NCI-H446 treated with DMSO at 0.1 percent for 48 hours (cell line): ENCODE results near the gene C1orf185.
"Not testable (repeated sequence)": the region's sequence is repeated elsewhere in the genome, so short reads cannot be mapped to it uniquely, and the experiment has no call there.

Source experiments
- DNase-seq: peaks from one replicate; lab custom pipeline; 2025; lab: John Stamatoyannopoulos, UW

C1orf185 gene

GRCh38 chr1:51137696-51138095 lies 35.7 kb downstream of the C1orf185 start:
- DNase-seq: not testable (repeated sequence)

DNA sequence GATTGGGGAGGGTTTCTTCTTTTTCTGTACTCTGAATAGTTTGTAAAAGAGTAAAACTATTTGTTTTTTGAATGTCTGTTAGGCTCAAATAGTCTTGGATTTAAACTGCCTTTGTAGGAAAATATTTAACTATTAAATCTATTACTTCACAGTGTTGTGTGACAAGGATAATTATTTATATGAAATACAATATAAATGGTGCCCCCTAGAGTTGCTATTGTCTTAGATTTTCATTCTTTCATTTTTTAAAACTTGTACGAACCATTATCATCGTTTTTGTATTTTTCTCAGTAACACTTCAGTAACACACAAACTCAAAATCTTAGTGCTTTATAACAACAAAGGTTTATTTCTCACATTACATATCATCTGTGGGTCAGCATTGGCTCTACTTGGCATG lies 37.4 kb downstream of the C1orf185 start:
- no peak for DNase-seq

GRCh38 chr1:51147394-51147793 lies 45.4 kb downstream of the C1orf185 start:
- no peak for DNase-seq

GRCh38 chr1:51154776-51155175 lies 52.7 kb downstream of the C1orf185 start:
- DNase-seq: no peak

- no peak for DNase-seq
These were observed 54.7 kb downstream of the C1orf185 start for GRCh38 chr1:51156752-51157151.

GRCh38 chr1:51157395-51157794 lies 55.4 kb downstream of the C1orf185 start:
- DNase-seq: no peak

GRCh38 chr1:51158263-51158662 lies 56.2 kb downstream of the C1orf185 start:
- DNase-seq: no peak

GRCh38 chr1:51162560-51162959 lies 60.5 kb downstream of the C1orf185 start:
- not testable (repeated sequence) for DNase-seq

DNA sequence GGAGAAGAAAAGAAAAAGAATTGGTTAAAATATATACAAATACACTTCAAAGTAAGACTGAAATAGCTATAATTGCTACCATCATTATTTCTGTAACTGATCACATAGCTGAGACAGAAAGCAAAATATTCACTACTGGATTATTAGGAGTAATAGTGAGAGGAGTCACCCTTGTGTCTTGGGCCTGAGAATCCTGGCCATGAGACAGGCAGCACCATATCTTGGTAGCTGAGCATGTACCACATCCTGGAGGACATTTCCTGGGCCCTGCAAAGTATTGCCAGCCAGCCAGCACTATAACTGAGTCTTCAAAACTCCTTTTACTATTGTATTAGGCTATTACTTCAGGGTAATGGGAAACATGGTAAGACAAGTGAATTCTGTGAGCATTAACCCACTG lies 63.5 kb downstream of the C1orf185 start:
- DNase-seq: no peak

DNA sequence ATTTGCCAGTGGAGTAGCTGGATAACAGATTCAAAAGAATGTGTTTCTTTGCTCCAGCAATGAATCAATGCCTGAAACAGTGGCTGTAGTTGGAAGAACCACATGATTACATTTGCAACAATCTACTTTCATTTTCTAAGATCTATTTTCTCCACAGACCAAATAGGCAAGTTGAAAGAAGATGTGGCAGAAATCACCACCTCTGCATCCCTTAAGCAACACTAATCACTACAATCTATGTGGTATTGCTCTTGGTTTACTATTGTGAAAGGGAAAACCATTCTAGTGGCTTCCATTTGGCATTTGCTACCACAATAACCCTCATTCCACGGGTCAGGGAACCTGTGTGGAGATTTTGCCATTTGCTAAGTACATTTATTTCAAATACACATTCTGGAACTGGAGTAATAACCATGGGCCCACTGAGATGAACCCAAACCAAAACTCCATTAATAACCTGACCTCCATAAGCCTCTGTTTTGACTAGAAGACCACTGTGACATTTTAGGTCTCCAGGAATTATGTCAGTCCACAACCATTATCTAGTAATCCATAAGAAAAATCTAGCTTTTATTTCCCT lies 66.3 kb downstream of the C1orf185 start:
- DNase-seq: no peak

GRCh38 chr1:51168936-51169335 lies 66.9 kb downstream of the C1orf185 start:
- DNase-seq: no peak

DNA sequence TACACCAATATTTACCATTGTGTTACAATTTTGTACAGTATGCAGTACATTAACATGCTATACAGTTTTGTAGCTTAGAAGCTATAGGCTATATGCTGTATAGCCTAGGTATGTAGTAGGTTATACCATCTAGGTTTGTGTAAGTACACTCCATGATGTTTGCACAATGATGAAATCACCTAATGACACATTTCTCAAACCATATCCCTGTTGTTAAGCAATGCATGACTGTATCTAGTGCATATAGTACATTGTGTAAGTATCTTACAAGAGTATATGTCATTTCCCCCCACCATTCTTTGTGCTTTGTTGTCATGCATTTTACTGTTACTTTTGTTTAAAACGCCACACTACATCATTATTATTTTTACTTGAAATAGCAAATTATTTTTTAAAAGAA lies 68.3 kb downstream of the C1orf185 start:
- DNase-seq: no peak

- DNase-seq: no peak
These were observed 70.8 kb downstream of the C1orf185 start for GRCh38 chr1:51172811-51173210.

GRCh38 chr1:51175278-51175677 lies 73.2 kb downstream of the C1orf185 start:
- no peak for DNase-seq

GRCh38 chr1:51177988-51178387 lies 76.0 kb downstream of the C1orf185 start:
- DNase-seq: not testable (repeated sequence)

GRCh38 chr1:51188230-51188629 lies 86.2 kb downstream of the C1orf185 start:
- DNase-seq: no peak

GRCh38 chr1:51189421-51190073 lies 87.5 kb downstream of the C1orf185 start:
- peak; percentile 61 for DNase-seq

DNA sequence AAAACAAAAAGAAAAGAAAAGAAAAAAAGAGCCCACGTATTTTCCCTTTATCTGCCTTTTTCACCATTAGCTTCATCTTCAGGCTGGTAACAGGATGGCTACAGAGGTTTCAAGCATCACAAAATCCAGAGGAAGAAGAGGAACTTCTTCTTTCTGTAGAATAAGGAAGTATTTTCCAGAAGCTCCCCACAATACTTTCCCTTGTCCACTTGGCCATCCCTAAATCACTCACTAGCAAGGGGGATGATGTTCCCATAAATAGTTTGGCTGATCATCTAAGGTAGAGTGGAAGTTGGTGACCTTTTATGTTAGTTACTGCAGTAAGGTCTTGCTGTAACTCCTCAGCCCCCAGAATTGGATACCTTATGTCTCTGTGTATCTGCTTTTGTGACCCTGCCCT lies 88.9 kb downstream of the C1orf185 start:
- no peak for DNase-seq

DNA sequence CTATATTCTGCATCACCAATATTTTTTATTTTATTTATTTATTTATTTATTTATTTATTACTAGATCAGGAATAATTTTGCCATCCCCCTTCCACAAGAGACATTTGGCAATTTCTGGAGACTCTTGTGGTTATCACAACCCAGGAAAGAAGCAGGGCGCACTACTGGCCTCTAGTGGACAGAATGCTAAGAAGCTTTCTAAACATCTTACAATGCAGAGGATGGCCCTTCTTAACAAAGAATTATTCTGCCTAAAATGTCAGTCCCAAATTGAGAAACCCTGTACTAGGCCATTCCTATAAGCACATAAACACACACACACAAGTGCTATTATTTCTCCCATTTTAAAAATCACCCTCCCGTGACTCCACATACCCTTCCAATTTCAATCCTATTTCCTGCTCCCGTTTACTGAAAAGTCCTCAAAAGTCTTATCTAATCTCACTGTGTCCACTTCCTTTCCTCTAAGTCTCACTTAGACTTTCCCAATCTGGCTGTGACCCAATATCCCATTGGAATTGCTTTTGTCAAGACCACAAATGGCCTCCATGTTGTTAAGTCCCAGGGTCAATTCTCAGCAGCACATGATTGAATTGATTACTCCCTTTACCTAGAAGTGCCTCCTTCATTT lies 90.3 kb downstream of the C1orf185 start:
- DNase-seq: peak; percentile 31

- no peak for DNase-seq
These were observed 91.5 kb downstream of the C1orf185 start for GRCh38 chr1:51193564-51193963.
